HCT116 (cell line): ENCODE data around the gene PRDM1. TPM values are rescaled to one million over a fixed set of nuclear protein-coding genes. Genes with fewer than 3 reads are reported as not detected.

Experiments used
- ATAC-seq: fragments of 200-7000 bp; cut with Tn5 transposase; 2 replicates; pipeline ENCODE4 v1.9.1; 2020; ENCODE audit warnings: mild to moderate bottlenecking, moderate library complexity
- BruUV-seq: library from RNA; stranded (reverse); fragments of 400-500 nt; replicated peaks from 2 replicates; lab custom pipeline; 2021; lab: Mats Ljungman, UMichigan
- CTCF ChIA-PET: fragments of 300-600 bp; sonication (Branson Sonifier 250); formaldehyde crosslinking; loops from one replicate; lab custom pipeline; 2021; ENCODE audit warnings: antibody characterized with exemption; lab: Charles Lee
- POLR2A ChIA-PET: fragments of 300-600, 350-600 bp; sonication (Branson Sonifier 250); formaldehyde crosslinking; loops from one replicate; lab custom pipeline; 2021; ENCODE audit warnings: antibody characterized with exemption; lab: Charles Lee
- RAD21 ChIA-PET, 2 experiments: fragments of 300-600 bp; sonication (Branson Sonifier 250); formaldehyde crosslinking; loops; one replicate each; lab custom pipeline; 2023; ENCODE audit warnings: low total read pairs in 2 of 2; ENCODE audit not compliant: uncharacterized antibody in 2 of 2, unreplicated experiment in 2 of 2, low non-redundant PET in 1 of 2; lab: Charles Lee
- DNase-seq: peaks from one replicate; pipeline ENCODE4 v3.0.0-alpha.2; 2010; ENCODE audit warnings: low read depth, low spot score
- H2AFZ ChIP-seq: fragments of 200-600 bp; shearing (Covaris generic), sonication (generic); 2 replicates; pipeline ENCODE4 v1.6.1; 2017; ENCODE audit warnings: low read depth, mixed run types, mixed read lengths, antibody characterized with exemption, low read length; ENCODE audit not compliant: poor library complexity, severe bottlenecking
- H3K27ac ChIP-seq: 2 replicates; pipeline ENCODE4 v1.5.1; 2012; ENCODE audit warnings: low read depth, low read length
- H3K27me3 ChIP-seq: fragments of 200-600 bp; sonication (generic); 2 replicates; pipeline ENCODE4 v1.6.1; 2016; ENCODE audit warnings: mixed run types, low read length, mixed read lengths; ENCODE audit not compliant: insufficient read depth
- H3K36me3 ChIP-seq, 2 experiments: fragments of 200-500 bp in 1 of 2; fragments of 200-600 bp in 1 of 2; sonication (Bioruptor generic) in 1 of 2; sonication (generic) in 1 of 2; 2 replicates each; pipeline versions ENCODE4 v1.5.1 to v1.6.1; 2014 to 2016; ENCODE audit warnings: low read length in 2 of 2, inconsistent platforms in 1 of 2, mixed read lengths in 1 of 2, mixed run types in 1 of 2; ENCODE audit not compliant: insufficient read depth in 2 of 2, control insufficient read depth in 1 of 2
- H3K4me1 ChIP-seq, 2 experiments: fragments of 200-600 bp in 1 of 2; sonication (generic) in 1 of 2; 2 replicates each; pipeline versions ENCODE4 v1.5.1 to v1.6.1; 2012 to 2017; ENCODE audit warnings: low read length in 2 of 2, inconsistent platforms in 1 of 2, mild to moderate bottlenecking in 1 of 2, mixed read lengths in 1 of 2, mixed run types in 1 of 2, moderate library complexity in 1 of 2; ENCODE audit not compliant: insufficient read depth in 2 of 2, control insufficient read depth in 1 of 2
- H3K4me2 ChIP-seq: fragments of 200-600 bp; sonication (generic); 2 replicates; pipeline ENCODE4 v1.6.1; 2017; ENCODE audit warnings: mixed run types, low read length, mixed read lengths
- H3K4me3 ChIP-seq, 2 experiments: fragments of 200-600 bp in 1 of 2; sonication (generic) in 1 of 2; replicated peaks in 1 of 2; 2 replicates each; pipeline ENCODE4 v1.5.1; 2011 to 2016; ENCODE audit warnings: low read length in 2 of 2, control low read depth in 1 of 2, low read depth in 1 of 2, mild to moderate bottlenecking in 1 of 2, mixed read lengths in 1 of 2, mixed run types in 1 of 2
- H3K79me2 ChIP-seq: fragments of 200-600 bp; sonication (generic); 2 replicates; pipeline ENCODE4 v1.6.1; 2017; ENCODE audit warnings: mild to moderate bottlenecking, mixed run types, low read length, moderate library complexity, mixed read lengths; ENCODE audit not compliant: insufficient read depth
- H3K9ac ChIP-seq: fragments of 200-600 bp; sonication (generic); 2 replicates; pipeline ENCODE4 v1.6.1; 2016; ENCODE audit warnings: low read length, mixed read lengths
- H3K9me2 ChIP-seq: fragments of 200-600 bp; sonication (generic), shearing (Covaris generic); 2 replicates; pipeline ENCODE4 v1.6.1; 2017; ENCODE audit warnings: mixed run types, mild to moderate bottlenecking, moderate library complexity; ENCODE audit not compliant: insufficient read depth
- H3K9me3 ChIP-seq, 2 experiments: fragments of 200-500 bp in 1 of 2; fragments of 200-600 bp in 1 of 2; sonication (Bioruptor generic) in 1 of 2; sonication (generic) in 1 of 2; 2 replicates each; pipeline ENCODE4 v1.6.1; 2014 to 2017; ENCODE audit warnings: low read length in 2 of 2, mixed read lengths in 2 of 2, inconsistent platforms in 1 of 2, low read depth in 1 of 2, mild to moderate bottlenecking in 1 of 2, mixed run types in 1 of 2, moderate library complexity in 1 of 2; ENCODE audit not compliant: control insufficient read depth in 1 of 2, insufficient read depth in 1 of 2
- H4K20me1 ChIP-seq: fragments of 200-600 bp; sonication (generic), shearing (Covaris generic); 2 replicates; pipeline ENCODE4 v1.6.1; 2017; ENCODE audit warnings: mixed run types, mild to moderate bottlenecking, moderate library complexity; ENCODE audit not compliant: insufficient read depth
- ELF1 ChIP-seq: IDR thresholded peaks from 2 replicates; pipeline ENCODE4 v1.6.1; 2012; ENCODE audit warnings: low read depth, borderline replicate concordance
- EZH2 ChIP-seq: fragments of 200-600 bp; sonication (generic); IDR thresholded peaks from 2 replicates; pipeline ENCODE4 v1.6.1; 2017; ENCODE audit warnings: antibody characterized with exemption, mixed run types
- JUND ChIP-seq: IDR thresholded peaks from 2 replicates; pipeline ENCODE4 v1.6.1; 2012
- POLR2A ChIP-seq: IDR thresholded peaks from 2 replicates; pipeline ENCODE4 v1.7.0; 2011; ENCODE audit warnings: borderline replicate concordance; ENCODE audit not compliant: insufficient read depth, insufficient read length; ENCODE audit errors: extremely low read depth
- POLR2AphosphoS5 ChIP-seq: IDR thresholded peaks from 2 replicates; pipeline ENCODE4 v1.6.1; 2011; ENCODE audit warnings: mild to moderate bottlenecking, low read depth, low read length, moderate library complexity
- SP1 ChIP-seq: IDR thresholded peaks from 2 replicates; pipeline ENCODE4 v1.6.1; 2012; ENCODE audit warnings: low read depth
- YY1 ChIP-seq: IDR thresholded peaks from 2 replicates; pipeline ENCODE4 v1.6.1; 2011; ENCODE audit warnings: low read length, low read depth, moderate library complexity, mild to moderate bottlenecking; ENCODE audit not compliant: insufficient replicate concordance; ENCODE audit errors: extremely low read depth
- ZNF274 ChIP-seq: fragments of 200-500 bp; sonication (Bioruptor generic); IDR thresholded peaks from 2 replicates; pipeline ENCODE4 v1.6.1; 2014; ENCODE audit warnings: mild to moderate bottlenecking, low read depth, low read length, inconsistent platforms
- intact Hi-C: fragments of 100-400 bp; cut with micrococcal nuclease; formaldehyde crosslinking; loops from 2 replicates; pipeline ENCODE4 v1.10.0; 2022
- total RNA-seq: library from RNA; stranded (reverse); gene quantifications from one replicate; pipeline ENCODE4 v1.2.1, GENCODE V29; 2021; ENCODE audit not compliant: unreplicated experiment
- TF ChIP-seq, protein P1 (sequence below), 3 experiments: fragments of 200-600 bp in 1 of 3; sonication (generic) in 1 of 3; IDR thresholded peaks in 2 of 3; conservative IDR thresholded peaks in 1 of 3; 2 replicates each; pipeline ENCODE4 v1.5.1; 2012 to 2017; ENCODE audit warnings: low read depth in 2 of 3, low read length in 2 of 3, antibody characterized with exemption in 1 of 3, borderline replicate concordance in 1 of 3, control low read depth in 1 of 3, mild to moderate bottlenecking in 1 of 3, mixed read lengths in 1 of 3, mixed run types in 1 of 3, moderate library complexity in 1 of 3; ENCODE audit not compliant: insufficient read depth in 1 of 3
- TF ChIP-seq, protein P2 (sequence below): IDR thresholded peaks from 2 replicates; pipeline ENCODE4 v1.6.1; 2012

The PRDM1 gene
- total RNA-seq, 1 experiment from 2014 or later, result 3.4 TPM

DNA sequence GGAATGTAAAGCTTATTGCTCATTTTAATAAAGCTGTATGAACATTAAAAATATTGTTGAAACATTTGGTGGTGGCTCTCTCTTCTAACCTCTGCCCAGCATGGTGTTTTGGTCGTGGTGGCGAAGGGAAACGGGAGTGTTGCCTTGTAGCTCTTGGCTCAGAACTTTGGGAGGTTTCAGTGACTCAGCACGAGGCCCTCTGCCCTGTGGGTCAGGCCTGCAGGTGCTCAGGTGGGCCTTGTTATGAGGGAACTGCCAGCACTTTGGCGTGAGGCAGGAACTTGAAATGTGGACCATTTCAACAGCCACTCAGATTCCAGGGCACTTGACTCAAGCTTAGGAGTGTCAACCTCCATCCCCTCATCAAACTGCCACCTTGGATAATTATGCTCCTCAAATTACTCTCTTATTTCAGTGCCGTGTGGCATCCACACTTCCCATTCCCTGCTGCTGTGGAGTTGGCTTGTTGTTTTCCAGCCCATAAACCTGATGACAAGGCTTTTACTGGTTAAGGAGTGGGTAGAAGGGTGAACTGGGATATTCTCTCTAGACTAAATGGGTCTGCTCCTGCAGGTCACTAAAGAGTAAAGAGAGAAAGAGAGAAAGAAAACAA is 36.3 kb downstream of the PRDM1 start (continued):
- TF ChIP-seq YY1 (no peak), POLR2A (no peak), ZNF274 (no peak), JUND (no peak)
- TF ChIP-seq, protein P1, sequence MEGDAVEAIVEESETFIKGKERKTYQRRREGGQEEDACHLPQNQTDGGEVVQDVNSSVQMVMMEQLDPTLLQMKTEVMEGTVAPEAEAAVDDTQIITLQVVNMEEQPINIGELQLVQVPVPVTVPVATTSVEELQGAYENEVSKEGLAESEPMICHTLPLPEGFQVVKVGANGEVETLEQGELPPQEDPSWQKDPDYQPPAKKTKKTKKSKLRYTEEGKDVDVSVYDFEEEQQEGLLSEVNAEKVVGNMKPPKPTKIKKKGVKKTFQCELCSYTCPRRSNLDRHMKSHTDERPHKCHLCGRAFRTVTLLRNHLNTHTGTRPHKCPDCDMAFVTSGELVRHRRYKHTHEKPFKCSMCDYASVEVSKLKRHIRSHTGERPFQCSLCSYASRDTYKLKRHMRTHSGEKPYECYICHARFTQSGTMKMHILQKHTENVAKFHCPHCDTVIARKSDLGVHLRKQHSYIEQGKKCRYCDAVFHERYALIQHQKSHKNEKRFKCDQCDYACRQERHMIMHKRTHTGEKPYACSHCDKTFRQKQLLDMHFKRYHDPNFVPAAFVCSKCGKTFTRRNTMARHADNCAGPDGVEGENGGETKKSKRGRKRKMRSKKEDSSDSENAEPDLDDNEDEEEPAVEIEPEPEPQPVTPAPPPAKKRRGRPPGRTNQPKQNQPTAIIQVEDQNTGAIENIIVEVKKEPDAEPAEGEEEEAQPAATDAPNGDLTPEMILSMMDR (IDR thresholded peaks at IDR 0.05 in 2 of 3, conservative IDR thresholded peaks at IDR 0.05 in 1 of 3; ENCODE audit: borderline replicate concordance in 1 of 3, insufficient read depth in 1 of 3, low read depth in 2 of 3, low read length in 2 of 3), result no peak

GRCh38 chr6:106122938-106123656 is 37.0 kb downstream of the PRDM1 start:
- ATAC-seq (no peak), DNase-seq (no peak)
- Histone ChIP-seq H3K27me3 (no peaks in the 10 kb centered on the region), H3K4me3 (no peak overlapping the region), H3K27ac (no peak overlapping the region), H3K36me3 (no peaks in the 10 kb centered on the region), H3K9me2 (no peaks in the 10 kb centered on the region), H3K4me2 (no peak overlapping the region), H3K9me3 (no peaks in the 10 kb centered on the region), H3K79me2 (no peaks in the 10 kb centered on the region), H4K20me1 (no peaks in the 10 kb centered on the region), H2AFZ (no peak overlapping the region), H3K4me1 (peaks cover 0 to 22% of the 10 kb centered on the region in 2 experiments; a peak in 2 of 4 replicates), H3K9ac (no peak overlapping the region)
- RAD21 ChIA-PET, result no interaction called here
- intact Hi-C loops, result no loop called here
- CTCF ChIA-PET, result interaction anchor here (1.3 kb wide), 1 partner anchor 101 kb away, joined by 3 read pairs; no protein-coding TSS in a partner anchor
- POLR2A ChIA-PET, result no interaction called here
- BruUV-seq, result no TSS peak
- TF ChIP-seq YY1 (no peak), ELF1 (no peak), SP1 (no peak), POLR2AphosphoS5 (no peak), EZH2 (no peak)
- TF ChIP-seq, protein P2, sequence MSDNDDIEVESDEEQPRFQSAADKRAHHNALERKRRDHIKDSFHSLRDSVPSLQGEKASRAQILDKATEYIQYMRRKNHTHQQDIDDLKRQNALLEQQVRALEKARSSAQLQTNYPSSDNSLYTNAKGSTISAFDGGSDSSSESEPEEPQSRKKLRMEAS, result no peak
- TF ChIP-seq, protein P1 (IDR thresholded peaks at IDR 0.05 in 2 of 3, conservative IDR thresholded peaks at IDR 0.05 in 1 of 3; ENCODE audit: borderline replicate concordance in 1 of 3, insufficient read depth in 1 of 3, low read depth in 2 of 3, low read length in 2 of 3), result no peak
